Peyer's patch (tissue), 4 donors: ENCODE measurements around the gene CHML. TPM values are rescaled to one million over a fixed set of nuclear protein-coding genes. Genes with fewer than 3 reads are reported as not detected.

ENCODE experiments used
- DNase-seq, 3 donors: peaks; one replicate each; pipeline ENCODE4 v3.0.0-alpha.2; 2017 to 2019
- H3K27ac ChIP-seq, 4 donors: fragments of 200-600 bp; sonication (generic); one replicate each; pipeline ENCODE4 v1.5.1; 2016 to 2019
- H3K27me3 ChIP-seq, 2 donors: fragments of 200-600 bp; sonication (generic); one replicate each; pipeline ENCODE4 v1.5.1; 2019
- H3K36me3 ChIP-seq, 3 donors: fragments of 200-600 bp; sonication (generic); one replicate each; pipeline ENCODE4 v1.5.1; 2016 to 2019
- H3K4me1 ChIP-seq, 4 donors: fragments of 200-600 bp; sonication (generic); one replicate each; pipeline ENCODE4 v1.5.1; 2016 to 2019
- H3K4me3 ChIP-seq, 4 donors: fragments of 200-600 bp; sonication (generic); 1 replicate in 3 of 4; 2 replicates in 1 of 4; pipeline ENCODE4 v1.5.1; 2016 to 2019; ENCODE audit warnings: mild to moderate bottlenecking in 1 of 4
- H3K9me3 ChIP-seq, 4 donors: fragments of 200-600 bp; sonication (generic); one replicate each; pipeline ENCODE4 v1.5.1; 2016 to 2019; ENCODE audit warnings: mild to moderate bottlenecking in 1 of 4
- CTCF ChIP-seq, 6 experiments: fragments of 450-650 bp in 4 of 6; fragments of 200-600 bp in 2 of 6; sonication (generic) in 1 of 6; IDR thresholded peaks; one replicate each; pipeline ENCODE4 v1.5.1; 2017 to 2019; ENCODE audit warnings: antibody characterized with exemption in 6 of 6, mild to moderate bottlenecking in 3 of 6, moderate library complexity in 1 of 6
- POLR2A ChIP-seq, 2 donors: fragments of 450-650 bp; IDR thresholded peaks; one replicate each; pipeline ENCODE4 v1.5.1; 2017; ENCODE audit warnings: antibody characterized with exemption in 2 of 2, mild to moderate bottlenecking in 2 of 2, moderate library complexity in 2 of 2
- total RNA-seq, 4 donors: library from RNA; depleted of rRNA; stranded (reverse); fragments of >200 nt; gene quantifications; one replicate each; pipeline ENCODE4 v1.1.0, GENCODE V29; 2016

Gene CHML
- total RNA-seq, 4 donors from 2014 or later: 6.6 to 11.0 (median 9.1) TPM

GRCh38 chr1:241614572-241614971 lies 25.6 kb downstream of the CHML start:
- H3K27ac ChIP-seq: no peak overlapping the region
- TF ChIP-seq POLR2A (IDR thresholded peaks at IDR 0.05): no peak
- TF ChIP-seq CTCF (IDR thresholded peaks at IDR 0.05): no peak
- peaks cover 0 to 21% (median 0%) of the 10 kb centered on the region in 4 donors for H3K4me1 ChIP-seq
- no peaks in the 10 kb centered on the region for H3K36me3 ChIP-seq
- H3K27me3 ChIP-seq: no peaks in the 10 kb centered on the region
- no peak overlapping the region for H3K4me3 ChIP-seq
- H3K9me3 ChIP-seq: no peaks in the 10 kb centered on the region
- no peak for DNase-seq

DNA sequence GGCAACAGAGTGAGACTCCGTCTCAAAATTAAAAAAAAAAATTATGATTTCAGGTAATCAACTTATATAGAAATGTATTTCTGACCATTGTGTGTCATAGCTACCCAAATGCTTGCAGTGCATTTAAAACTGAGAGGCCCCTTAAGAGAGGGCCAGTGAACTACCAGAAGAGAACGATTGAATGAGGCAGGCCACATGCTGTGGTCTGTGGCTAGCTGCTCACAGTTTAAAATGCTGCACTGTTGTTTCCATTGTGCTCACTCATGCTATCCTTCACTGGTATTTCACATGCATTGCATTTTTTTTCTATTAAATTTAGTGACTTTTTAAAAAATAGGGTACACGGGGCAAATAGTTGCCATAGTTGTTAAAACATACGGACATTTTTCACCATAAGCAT lies 26.0 kb downstream of the CHML start:
- H3K36me3 ChIP-seq: no peaks in the 10 kb centered on the region
- peaks cover 0 to 21% (median 0%) of the 10 kb centered on the region in 4 donors for H3K4me1 ChIP-seq
- TF ChIP-seq POLR2A (IDR thresholded peaks at IDR 0.05) (no peak), CTCF (IDR thresholded peaks at IDR 0.05) (no peak)
- no peak overlapping the region for H3K4me3 ChIP-seq
- no peaks in the 10 kb centered on the region for H3K27me3 ChIP-seq
- H3K27ac ChIP-seq: no peak overlapping the region
- DNase-seq: no peak
- no peaks in the 10 kb centered on the region for H3K9me3 ChIP-seq

DNA sequence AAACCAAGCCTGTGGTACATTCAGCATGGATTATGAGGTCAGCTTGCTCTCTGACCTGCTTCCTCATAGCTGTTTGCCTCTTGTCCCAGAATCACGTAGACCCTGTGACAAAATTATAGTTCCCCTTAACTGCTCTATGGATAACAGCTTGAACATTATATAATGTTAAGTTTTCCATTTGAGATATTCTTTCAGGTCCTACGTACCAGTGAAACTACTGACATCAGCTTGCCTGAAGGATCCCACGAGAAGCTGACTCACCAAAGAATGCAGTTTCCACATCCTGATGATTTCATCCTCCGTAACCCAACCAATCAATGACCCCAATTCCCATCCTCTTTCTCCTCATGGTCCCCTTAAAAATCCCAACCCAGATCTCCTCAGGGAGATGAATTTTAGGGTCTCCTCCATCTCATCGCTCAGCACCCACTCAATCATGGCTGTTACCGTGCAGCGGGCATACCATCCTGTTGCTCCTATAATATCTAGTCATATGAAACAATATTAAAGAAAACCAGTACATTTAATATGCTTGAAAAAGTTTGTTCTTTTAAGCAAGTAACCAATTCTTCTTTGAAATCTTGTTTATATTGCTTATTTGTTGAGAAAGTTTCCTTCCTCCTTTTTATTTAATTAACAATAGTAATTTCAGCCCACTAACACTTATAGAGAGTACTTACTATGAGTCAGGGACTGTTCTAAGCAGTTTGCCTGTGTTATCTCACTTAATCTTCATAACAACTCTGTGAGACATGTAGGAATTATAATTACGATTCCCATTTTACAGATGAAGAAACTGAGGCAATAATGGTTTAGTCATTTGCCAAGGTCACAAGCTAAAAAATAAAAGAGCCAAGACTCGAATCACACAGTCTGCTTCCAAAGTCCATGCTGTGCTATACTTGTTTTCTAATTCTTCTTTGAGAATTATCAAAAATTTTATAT lies 27.4 kb downstream of the CHML start:
- H3K9me3 ChIP-seq: no peaks in the 10 kb centered on the region
- peaks cover 0 to 21% (median 0%) of the 10 kb centered on the region in 4 donors for H3K4me1 ChIP-seq
- H3K27ac ChIP-seq: no peak overlapping the region
- H3K4me3 ChIP-seq: no peak overlapping the region
- no peak for TF ChIP-seq POLR2A (IDR thresholded peaks at IDR 0.05)
- TF ChIP-seq CTCF (IDR thresholded peaks at IDR 0.05): no peak
- no peaks in the 10 kb centered on the region for H3K36me3 ChIP-seq
- no peak for DNase-seq
- no peaks in the 10 kb centered on the region for H3K27me3 ChIP-seq

DNA sequence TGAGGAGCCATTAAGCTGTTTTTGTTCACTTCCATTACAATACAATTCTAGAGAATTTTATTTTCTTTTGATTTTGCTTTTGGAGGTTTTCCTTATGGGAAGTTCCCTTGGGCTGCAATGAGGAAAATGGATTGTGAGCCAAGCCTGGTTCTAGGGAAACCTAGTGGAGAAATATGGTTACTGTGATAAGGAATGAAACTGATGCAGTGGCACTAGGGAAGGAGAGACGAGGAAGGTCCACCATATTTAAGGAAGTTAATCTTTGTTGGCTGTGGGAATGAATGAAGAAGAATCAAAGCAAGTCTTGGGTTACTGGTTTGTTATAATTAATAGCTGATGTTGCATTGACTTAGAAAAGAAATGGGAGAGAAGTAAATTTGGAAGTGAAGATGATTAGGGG lies 28.4 kb downstream of the CHML start:
- Histone ChIP-seq H3K27me3 (no peaks in the 10 kb centered on the region), H3K4me3 (no peak overlapping the region), H3K27ac (no peak overlapping the region), H3K4me1 (peaks cover 0 to 21% (median 0%) of the 10 kb centered on the region in 4 donors), H3K36me3 (no peaks in the 10 kb centered on the region), H3K9me3 (no peaks in the 10 kb centered on the region)
- TF ChIP-seq CTCF (IDR thresholded peaks at IDR 0.05) (no peak), POLR2A (IDR thresholded peaks at IDR 0.05) (no peak)
- DNase-seq: no peak

DNA sequence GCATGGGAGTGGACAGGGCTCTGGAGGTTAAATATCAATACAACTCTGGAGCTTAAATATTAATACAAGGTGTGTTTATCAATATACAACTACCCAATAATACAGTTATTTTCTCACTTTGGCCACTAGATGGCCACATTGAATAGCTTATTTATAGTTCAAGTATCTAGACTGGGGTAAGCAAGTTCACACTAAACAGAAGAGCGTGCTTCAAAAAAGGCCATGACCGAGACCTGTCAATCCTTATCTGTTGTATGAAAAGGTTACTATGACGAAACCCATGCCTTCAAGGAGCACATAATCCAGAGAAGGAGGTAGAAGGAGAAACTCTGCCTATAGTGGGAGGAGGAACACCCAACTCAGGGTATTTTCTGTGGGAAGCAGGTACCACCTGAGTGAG lies 29.1 kb downstream of the CHML start:
- DNase-seq: no peak
- H3K27me3 ChIP-seq: no peaks in the 10 kb centered on the region
- TF ChIP-seq POLR2A (IDR thresholded peaks at IDR 0.05): no peak
- peak; percentile 36 to 88 (median 82) for TF ChIP-seq CTCF (IDR thresholded peaks at IDR 0.05)
- no peaks in the 10 kb centered on the region for H3K36me3 ChIP-seq
- H3K4me3 ChIP-seq: no peak overlapping the region
- H3K4me1 ChIP-seq: peaks cover 0 to 19% (median 0%) of the 10 kb centered on the region in 4 donors
- no peak overlapping the region for H3K27ac ChIP-seq
- no peaks in the 10 kb centered on the region for H3K9me3 ChIP-seq
